Measurements from ENCODE around the gene TAC4. TPM values are rescaled to one million over a fixed set of nuclear protein-coding genes. Genes with fewer than 3 reads are reported as not detected.

Gene TAC4
- total RNA-seq, 1 experiment from 2014 or later = not detected

GRCh38 chr17:49890077-49890821, 42.4 kb upstream of the TAC4 start:
- BruUV-seq (replicated peaks) = no TSS peak
- Mint-ChIP-seq H3K27ac (ENCODE audit: unreplicated experiment) (no peak overlapping the region), H3K27me3 (ENCODE audit: unreplicated experiment) (peaks cover 11% of the 10 kb centered on the region), H3K9me3 (ENCODE audit: low read depth, unreplicated experiment) (no peaks in the 10 kb centered on the region), H3K4me1 (ENCODE audit: low read depth, unreplicated experiment) (peaks cover 40% of the 10 kb centered on the region), H3K4me3 (ENCODE audit: low read depth, unreplicated experiment) (no peak overlapping the region), H3K36me3 (ENCODE audit: insufficient read depth, unreplicated experiment) (peaks cover 13% of the 10 kb centered on the region)
- intact Hi-C loops (cut with micrococcal nuclease; ENCODE audit: unreplicated experiment) = no loop called here
- no peak for DNase-seq
- no peak for TF ChIP-seq CTCF (IDR thresholded peaks at IDR 0.05; ENCODE audit: unreplicated experiment)
- CTCF ChIA-PET = interaction anchor here (0.6 to 1.1 kb wide), 8 partner anchors 9 to 375 kb away, joined by 3 to 4 read pairs (median 3); no protein-coding TSS in a partner anchor

DNA sequence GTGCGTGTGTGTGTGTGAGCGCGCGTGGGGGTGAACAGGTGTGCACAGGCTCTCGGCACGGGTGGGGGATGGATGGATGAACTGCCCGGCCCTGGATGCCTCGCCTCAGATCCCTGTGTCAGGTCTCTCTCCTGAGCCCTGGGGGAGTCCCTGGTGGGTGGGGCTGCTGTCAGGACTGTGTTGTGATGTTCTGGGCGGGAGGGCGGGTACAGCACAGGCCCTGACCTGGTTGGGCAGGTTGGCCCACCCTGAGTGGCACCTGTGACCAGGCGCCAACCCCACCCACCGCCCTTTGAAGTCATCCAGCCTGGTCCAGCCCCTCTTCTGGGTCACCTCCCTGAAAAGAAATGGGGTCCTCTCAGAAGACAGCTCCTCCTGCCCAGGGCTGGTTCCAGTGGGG, 41.6 kb upstream of the TAC4 start:
- Mint-ChIP-seq H3K27ac (ENCODE audit: unreplicated experiment) (no peak overlapping the region), H3K27me3 (ENCODE audit: unreplicated experiment) (peaks cover 11% of the 10 kb centered on the region), H3K9me3 (ENCODE audit: low read depth, unreplicated experiment) (no peaks in the 10 kb centered on the region), H3K36me3 (ENCODE audit: insufficient read depth, unreplicated experiment) (peaks cover 13% of the 10 kb centered on the region), H3K4me1 (ENCODE audit: low read depth, unreplicated experiment) (peaks cover 32% of the 10 kb centered on the region), H3K4me3 (ENCODE audit: low read depth, unreplicated experiment) (no peak overlapping the region)
- intact Hi-C loops (cut with micrococcal nuclease; ENCODE audit: unreplicated experiment) = loop anchor here (10.0 kb wide), 1 partner anchor 195 kb away; no protein-coding TSS in a partner anchor
- CTCF ChIA-PET = interaction anchor here (0.6 to 1.1 kb wide), 7 partner anchors 20 to 376 kb away, joined by 3 to 4 read pairs (median 3); no protein-coding TSS in a partner anchor
- no peak for TF ChIP-seq CTCF (IDR thresholded peaks at IDR 0.05; ENCODE audit: unreplicated experiment)
- no TSS peak for BruUV-seq (replicated peaks)
- DNase-seq = no peak

DNA sequence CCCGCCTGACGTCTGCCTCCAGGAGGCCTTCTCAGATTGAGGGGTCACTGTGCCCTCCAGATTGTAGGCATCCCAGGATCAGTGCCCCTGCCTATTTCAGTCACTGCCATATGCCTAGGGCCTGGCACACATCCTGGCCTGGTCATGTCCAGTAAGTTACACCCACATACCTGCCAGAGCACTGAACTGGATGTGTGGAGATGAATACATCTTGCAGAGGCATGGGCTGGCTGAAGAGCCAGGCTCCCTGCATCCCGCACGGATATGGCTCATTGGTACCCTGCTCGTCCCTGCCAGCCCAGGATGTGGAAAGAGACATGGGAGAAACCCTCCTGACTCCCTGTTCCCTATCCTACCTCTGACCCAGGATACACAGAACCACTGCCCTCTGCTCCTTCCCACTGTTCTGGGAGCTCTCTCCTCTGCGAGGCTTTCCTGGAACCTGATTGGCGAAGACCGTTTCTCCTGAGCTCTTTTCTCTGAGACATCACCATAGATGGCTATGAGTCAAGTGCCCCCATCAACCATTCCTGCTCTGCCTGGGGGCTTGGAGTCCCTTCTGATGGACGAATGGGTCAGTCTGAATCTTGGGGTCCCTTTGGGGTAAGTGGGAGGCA, 40.0 kb upstream of the TAC4 start:
- no peak for DNase-seq
- no peak for TF ChIP-seq CTCF (IDR thresholded peaks at IDR 0.05; ENCODE audit: unreplicated experiment)
- H3K9me3 Mint-ChIP-seq (ENCODE audit: low read depth, unreplicated experiment) = no peaks in the 10 kb centered on the region
- no TSS peak for BruUV-seq (replicated peaks)
- peaks cover 7% of the 10 kb centered on the region for H3K27me3 Mint-ChIP-seq (ENCODE audit: unreplicated experiment)
- intact Hi-C loops (cut with micrococcal nuclease; ENCODE audit: unreplicated experiment) = loop anchor here (10.0 kb wide), 1 partner anchor 197 kb away; no protein-coding TSS in a partner anchor
- H3K4me1 Mint-ChIP-seq (ENCODE audit: low read depth, unreplicated experiment) = peaks cover 29% of the 10 kb centered on the region
- CTCF ChIA-PET = interaction anchor here (1.2 to 1.8 kb wide), 3 partner anchors 55 to 111 kb away, joined by 3 to 4 read pairs (median 3); no protein-coding TSS in a partner anchor
- peak overlapping the region; percentile 36 for H3K27ac Mint-ChIP-seq (ENCODE audit: unreplicated experiment)
- H3K4me3 Mint-ChIP-seq (ENCODE audit: low read depth, unreplicated experiment) = peak overlapping the region; percentile 3
- peaks cover 13% of the 10 kb centered on the region for H3K36me3 Mint-ChIP-seq (ENCODE audit: insufficient read depth, unreplicated experiment)

DNA sequence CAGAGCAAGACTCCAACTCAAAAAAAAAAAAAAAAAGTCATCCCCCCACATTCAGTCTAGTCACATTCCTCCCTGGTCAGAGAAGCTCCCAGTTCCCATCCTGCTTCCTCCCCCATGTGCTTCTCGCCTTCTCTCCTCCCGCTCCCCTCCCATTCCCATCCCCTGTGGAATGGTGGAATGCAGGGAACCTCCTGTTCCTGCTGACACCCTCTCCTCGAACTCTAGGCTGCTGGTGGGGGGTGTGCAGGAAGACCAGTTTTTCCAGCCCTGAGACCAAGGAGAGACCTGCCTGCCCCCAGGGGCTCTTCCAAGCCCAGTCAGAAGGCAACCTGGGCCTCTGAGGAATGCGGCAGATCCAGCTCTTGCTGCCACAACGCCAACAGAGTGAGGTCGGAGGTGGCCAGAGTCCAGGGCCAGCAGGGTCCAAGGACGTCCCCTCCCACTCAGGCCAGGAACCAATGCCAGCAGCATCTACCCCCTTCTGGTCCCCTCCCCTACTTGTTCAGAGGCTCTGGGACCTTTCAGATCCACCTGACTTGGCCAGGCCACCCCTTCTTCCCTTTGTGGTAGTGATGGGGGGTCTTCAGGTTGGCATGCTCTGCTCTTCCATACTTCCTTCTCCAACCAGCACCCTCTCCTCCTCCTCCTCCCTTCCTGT, 39.3 kb upstream of the TAC4 start:
- DNase-seq = peak; percentile 92
- BruUV-seq (replicated peaks) = no TSS peak
- peaks cover 29% of the 10 kb centered on the region for H3K4me1 Mint-ChIP-seq (ENCODE audit: low read depth, unreplicated experiment)
- peak overlapping the region; percentile 3 for H3K4me3 Mint-ChIP-seq (ENCODE audit: low read depth, unreplicated experiment)
- CTCF ChIA-PET = interaction anchor here (0.6 to 1.8 kb wide), 8 partner anchors 23 to 111 kb away, joined by 3 to 15 read pairs (median 4); partner anchors contain the start of gene DLX3
- intact Hi-C loops (cut with micrococcal nuclease; ENCODE audit: unreplicated experiment) = loop anchor here (10.0 kb wide), 1 partner anchor 198 kb away; no protein-coding TSS in a partner anchor
- H3K27ac Mint-ChIP-seq (ENCODE audit: unreplicated experiment) = peak overlapping the region; percentile 36
- H3K27me3 Mint-ChIP-seq (ENCODE audit: unreplicated experiment) = peaks cover 13% of the 10 kb centered on the region
- H3K9me3 Mint-ChIP-seq (ENCODE audit: low read depth, unreplicated experiment) = no peaks in the 10 kb centered on the region
- peaks cover 13% of the 10 kb centered on the region for H3K36me3 Mint-ChIP-seq (ENCODE audit: insufficient read depth, unreplicated experiment)
- no peak for TF ChIP-seq CTCF (IDR thresholded peaks at IDR 0.05; ENCODE audit: unreplicated experiment)
